ENCODE results near the gene FAIM2.

Gene FAIM2

GRCh38 chr12:49903700-49904423 is at the start of gene FAIM2:
FAIM2 (minus strand) TSS chr12:49903900; CDS start chr12:49903792, 108 bp downstream.
- Histone ChIP-seq H3K4me1 (ENCODE audit: control insufficient read depth, insufficient read depth, low read length) (peaks cover 4% of the 10 kb centered on the region), H3K4me3 (ENCODE audit: low read length) (peak within 1 kb of the TSS; percentile 58), H3K36me3 (ENCODE audit: control insufficient read depth, insufficient read depth, low read length) (no peaks in the 10 kb centered on the region), H3K9ac (ENCODE audit: low read length) (peak within 1 kb of the TSS; percentile 27), H3K27ac (ENCODE audit: low read depth, low read length) (no peak within 1 kb of the TSS), H3K27me3 (ENCODE audit: control insufficient read depth, insufficient read depth, low read length) (no peaks in the 10 kb centered on the region)

- H3K27me3 ChIP-seq (ENCODE audit: control insufficient read depth, insufficient read depth, low read length) = peaks cover 19% of the 10 kb centered on the region
Measured at GRCh38 chr12:49953151-49953550, 49.5 kb upstream of the FAIM2 start.

GRCh38 chr12:49952391-49953055 is 48.8 kb upstream of the FAIM2 start:
- no peaks in the 10 kb centered on the region for H3K36me3 ChIP-seq (ENCODE audit: control insufficient read depth, insufficient read depth, low read length)
- H3K4me1 ChIP-seq (ENCODE audit: control insufficient read depth, insufficient read depth, low read length) = no peaks in the 10 kb centered on the region
- H3K27ac ChIP-seq (ENCODE audit: low read depth, low read length) = no peak overlapping the region
- no peak overlapping the region for H3K4me3 ChIP-seq (ENCODE audit: low read length)
- H3K27me3 ChIP-seq (ENCODE audit: control insufficient read depth, insufficient read depth, low read length) = peaks cover 19% of the 10 kb centered on the region
- no peak overlapping the region for H3K9ac ChIP-seq (ENCODE audit: low read length)

More at GRCh38 chr12:49953151-49953550, 49.5 kb upstream of the FAIM2 start:
- H3K36me3 ChIP-seq (ENCODE audit: control insufficient read depth, insufficient read depth, low read length) = no peaks in the 10 kb centered on the region
- no peak overlapping the region for H3K9ac ChIP-seq (ENCODE audit: low read length)
- no peaks in the 10 kb centered on the region for H3K4me1 ChIP-seq (ENCODE audit: control insufficient read depth, insufficient read depth, low read length)
- H3K27ac ChIP-seq (ENCODE audit: low read depth, low read length) = no peak overlapping the region
- H3K4me3 ChIP-seq (ENCODE audit: low read length) = no peak overlapping the region

- Histone ChIP-seq H3K9ac (ENCODE audit: low read length) (no peak overlapping the region), H3K27me3 (ENCODE audit: control insufficient read depth, insufficient read depth, low read length) (peaks cover 18% of the 10 kb centered on the region), H3K4me3 (ENCODE audit: low read length) (no peak overlapping the region), H3K36me3 (ENCODE audit: control insufficient read depth, insufficient read depth, low read length) (no peaks in the 10 kb centered on the region), H3K27ac (ENCODE audit: low read depth, low read length) (no peak overlapping the region), H3K4me1 (ENCODE audit: control insufficient read depth, insufficient read depth, low read length) (no peaks in the 10 kb centered on the region)
Measured at GRCh38 chr12:49951411-49952240, 47.9 kb upstream of the FAIM2 start.

GRCh38 chr12:49950273-49951251 is 46.9 kb upstream of the FAIM2 start, which contains the start of gene AQP2:
AQP2 (plus strand) TSS chr12:49950737; CDS start chr12:49950831, 94 bp downstream.
- H3K4me3 ChIP-seq (ENCODE audit: low read length) = no peak within 1 kb of the TSS
- H3K4me1 ChIP-seq (ENCODE audit: control insufficient read depth, insufficient read depth, low read length) = peaks cover 2% of the 10 kb centered on the region
- H3K27me3 ChIP-seq (ENCODE audit: control insufficient read depth, insufficient read depth, low read length) = peaks cover 12% of the 10 kb centered on the region
- H3K27ac ChIP-seq (ENCODE audit: low read depth, low read length) = no peak within 1 kb of the TSS
- H3K36me3 ChIP-seq (ENCODE audit: control insufficient read depth, insufficient read depth, low read length) = no peaks in the 10 kb centered on the region
- H3K9ac ChIP-seq (ENCODE audit: low read length) = no peak within 1 kb of the TSS

- Histone ChIP-seq H3K4me1 (ENCODE audit: control insufficient read depth, insufficient read depth, low read length) (peaks cover 2% of the 10 kb centered on the region), H3K36me3 (ENCODE audit: control insufficient read depth, insufficient read depth, low read length) (no peaks in the 10 kb centered on the region), H3K27ac (ENCODE audit: low read depth, low read length) (no peak overlapping the region), H3K9ac (ENCODE audit: low read length) (no peak overlapping the region), H3K27me3 (ENCODE audit: control insufficient read depth, insufficient read depth, low read length) (peaks cover 6% of the 10 kb centered on the region), H3K4me3 (ENCODE audit: low read length) (no peak overlapping the region)
Measured at GRCh38 chr12:49949866-49950265, 46.2 kb upstream of the FAIM2 start.

GRCh38 chr12:49948866-49949845 is 45.5 kb upstream of the FAIM2 start:
- Histone ChIP-seq H3K27ac (ENCODE audit: low read depth, low read length) (no peak overlapping the region), H3K36me3 (ENCODE audit: control insufficient read depth, insufficient read depth, low read length) (no peaks in the 10 kb centered on the region), H3K27me3 (ENCODE audit: control insufficient read depth, insufficient read depth, low read length) (no peaks in the 10 kb centered on the region), H3K4me3 (ENCODE audit: low read length) (no peak overlapping the region), H3K9ac (ENCODE audit: low read length) (no peak overlapping the region), H3K4me1 (ENCODE audit: control insufficient read depth, insufficient read depth, low read length) (peaks cover 2% of the 10 kb centered on the region)

- H3K9ac ChIP-seq (ENCODE audit: low read length) = no peak overlapping the region
- H3K36me3 ChIP-seq (ENCODE audit: control insufficient read depth, insufficient read depth, low read length) = no peaks in the 10 kb centered on the region
- H3K27ac ChIP-seq (ENCODE audit: low read depth, low read length) = no peak overlapping the region
- peaks cover 2% of the 10 kb centered on the region for H3K4me1 ChIP-seq (ENCODE audit: control insufficient read depth, insufficient read depth, low read length)
- no peaks in the 10 kb centered on the region for H3K27me3 ChIP-seq (ENCODE audit: control insufficient read depth, insufficient read depth, low read length)
- H3K4me3 ChIP-seq (ENCODE audit: low read length) = no peak overlapping the region
Measured at GRCh38 chr12:49947593-49948226, 44.0 kb upstream of the FAIM2 start.

GRCh38 chr12:49946497-49946896 is 42.8 kb upstream of the FAIM2 start:
- Histone ChIP-seq H3K4me1 (ENCODE audit: control insufficient read depth, insufficient read depth, low read length) (peaks cover 2% of the 10 kb centered on the region), H3K27ac (ENCODE audit: low read depth, low read length) (no peak overlapping the region), H3K36me3 (ENCODE audit: control insufficient read depth, insufficient read depth, low read length) (no peaks in the 10 kb centered on the region), H3K9ac (ENCODE audit: low read length) (no peak overlapping the region), H3K27me3 (ENCODE audit: control insufficient read depth, insufficient read depth, low read length) (no peaks in the 10 kb centered on the region), H3K4me3 (ENCODE audit: low read length) (no peak overlapping the region)

- H3K27ac ChIP-seq (ENCODE audit: low read depth, low read length) = no peak overlapping the region
- H3K27me3 ChIP-seq (ENCODE audit: control insufficient read depth, insufficient read depth, low read length) = no peaks in the 10 kb centered on the region
- H3K4me1 ChIP-seq (ENCODE audit: control insufficient read depth, insufficient read depth, low read length) = peaks cover 2% of the 10 kb centered on the region
- H3K9ac ChIP-seq (ENCODE audit: low read length) = no peak overlapping the region
- no peaks in the 10 kb centered on the region for H3K36me3 ChIP-seq (ENCODE audit: control insufficient read depth, insufficient read depth, low read length)
- H3K4me3 ChIP-seq (ENCODE audit: low read length) = no peak overlapping the region
Measured at GRCh38 chr12:49946086-49946485, 42.4 kb upstream of the FAIM2 start.
